GM03348 (cell line): ENCODE data around the gene GRIP1.
A peak's percentile ranks its signal among the peaks of the same experiment; 100 is the strongest.
"Not testable (repeated sequence)": the region's sequence is repeated elsewhere in the genome, so short reads cannot be mapped to it uniquely, and the experiment has no call there.

Source experiments
- DNase-seq: peaks from one replicate; pipeline ENCODE4 v3.0.0; 2012; ENCODE audit warnings: low spot score

GRIP1 gene

DNA sequence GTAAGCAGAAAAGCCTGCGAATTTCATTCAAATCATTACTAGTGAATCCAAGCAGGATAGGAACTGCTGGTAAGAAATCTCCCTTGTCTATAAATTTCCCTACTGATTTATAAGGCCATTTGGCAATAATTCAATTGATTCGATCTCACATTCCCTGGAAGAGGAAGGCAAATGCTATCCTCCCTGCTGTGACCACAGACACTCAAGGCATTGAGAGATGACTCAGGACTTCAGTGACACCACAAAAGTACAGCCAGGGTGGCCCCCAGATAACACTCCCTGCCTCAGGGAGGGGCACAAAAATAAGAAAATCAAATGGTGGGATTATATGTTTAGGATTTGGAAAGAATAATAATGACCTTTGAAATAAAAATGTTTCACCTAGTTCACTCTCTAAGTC lies 162.7 kb downstream of the GRIP1 start:
- no peak for DNase-seq

DNA sequence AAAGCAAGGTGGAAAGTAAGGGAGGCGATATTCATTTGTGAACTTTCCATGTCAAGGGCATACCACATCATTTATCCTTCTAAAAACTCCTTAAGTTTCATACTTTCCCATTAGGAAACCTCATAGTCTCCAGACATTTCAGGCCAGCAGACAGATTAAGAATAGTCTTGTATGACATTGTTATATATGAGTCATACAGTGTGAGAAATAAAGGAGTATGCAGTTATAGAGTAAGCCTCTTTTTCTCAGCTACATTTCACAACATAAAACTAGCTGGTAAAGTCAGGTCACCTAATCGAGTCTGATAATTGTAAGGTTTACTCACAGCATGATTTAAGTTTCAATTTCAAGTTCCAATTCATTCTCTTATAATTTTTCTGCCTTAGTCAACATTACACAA lies 164.3 kb downstream of the GRIP1 start:
- peak; percentile 14 for DNase-seq

DNA sequence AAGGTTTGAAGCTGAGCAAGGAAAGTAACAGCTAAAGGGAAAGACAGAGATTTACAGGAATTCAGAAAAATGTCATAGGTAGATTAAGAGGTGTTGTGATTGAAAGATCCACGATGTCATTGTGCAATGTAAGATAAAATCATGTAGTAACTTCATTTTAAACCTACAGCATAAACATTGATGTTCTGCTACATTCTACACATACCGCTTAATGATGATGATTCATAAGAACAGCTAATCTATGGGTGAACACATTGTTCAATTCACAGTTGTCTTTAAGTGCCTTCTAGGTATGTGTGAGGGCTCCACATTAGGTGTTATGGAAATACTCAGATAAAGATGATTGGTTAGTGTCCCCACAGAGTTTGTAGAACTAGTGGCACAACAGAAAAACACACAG lies 170.9 kb downstream of the GRIP1 start:
- no peak for DNase-seq

DNA sequence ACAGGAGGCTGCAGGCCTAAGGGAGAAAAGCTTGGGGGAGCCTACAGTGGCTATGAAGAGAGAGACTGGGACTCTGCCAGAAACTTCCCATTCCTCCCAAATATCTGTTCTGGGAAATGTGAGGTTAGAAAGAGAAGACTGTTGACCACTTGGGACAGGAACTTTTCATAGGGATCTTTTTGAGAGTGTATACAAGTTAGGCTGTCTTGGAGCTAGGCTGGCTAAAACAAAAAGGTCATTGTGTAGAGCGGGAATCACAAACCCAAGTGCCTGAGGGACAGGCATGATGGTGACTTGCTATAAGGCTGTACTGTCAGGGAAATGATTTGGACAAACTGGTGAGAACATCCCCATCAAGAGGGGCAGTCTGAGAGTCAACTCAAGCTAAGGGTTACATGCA lies 175.1 kb downstream of the GRIP1 start:
- no peak for DNase-seq

DNA sequence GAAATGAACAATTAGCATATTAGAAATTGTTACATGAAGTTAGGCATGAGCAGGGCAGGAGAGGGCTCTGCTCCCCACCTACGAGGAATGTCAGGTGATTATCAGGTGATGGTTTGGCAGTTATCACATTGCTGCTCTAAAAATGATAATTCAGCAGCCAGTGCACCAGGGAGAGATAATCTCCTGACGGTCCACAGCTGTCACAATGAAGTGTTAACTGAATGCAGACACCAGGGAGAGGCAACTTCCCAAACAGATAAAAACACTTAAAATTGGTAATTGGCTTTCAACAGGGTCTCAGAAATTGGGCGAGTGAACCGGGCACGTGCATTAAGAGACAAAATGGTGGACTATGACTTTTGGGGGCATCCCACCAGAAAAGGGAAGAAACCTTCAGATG lies 176.0 kb downstream of the GRIP1 start:
- no peak for DNase-seq

DNA sequence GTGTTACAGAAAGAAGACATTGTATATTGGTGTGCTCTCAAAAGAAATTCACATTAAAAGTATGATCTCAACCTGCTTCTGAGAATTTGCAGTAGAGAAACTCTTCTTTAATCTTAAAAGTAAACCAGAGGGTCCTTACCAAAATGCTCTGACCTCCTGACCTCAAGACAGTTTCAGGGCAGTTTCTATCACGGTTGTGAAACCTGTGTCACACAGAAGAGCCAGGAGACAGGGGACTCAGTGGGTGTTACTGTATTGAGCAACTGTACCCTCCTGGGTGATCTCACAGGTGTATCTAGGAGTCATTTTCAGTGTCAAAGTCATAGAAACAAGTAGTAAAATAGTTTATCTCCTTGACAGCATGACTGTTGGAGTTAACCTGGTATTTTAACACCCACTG lies 178.0 kb downstream of the GRIP1 start:
- DNase-seq = no peak

DNA sequence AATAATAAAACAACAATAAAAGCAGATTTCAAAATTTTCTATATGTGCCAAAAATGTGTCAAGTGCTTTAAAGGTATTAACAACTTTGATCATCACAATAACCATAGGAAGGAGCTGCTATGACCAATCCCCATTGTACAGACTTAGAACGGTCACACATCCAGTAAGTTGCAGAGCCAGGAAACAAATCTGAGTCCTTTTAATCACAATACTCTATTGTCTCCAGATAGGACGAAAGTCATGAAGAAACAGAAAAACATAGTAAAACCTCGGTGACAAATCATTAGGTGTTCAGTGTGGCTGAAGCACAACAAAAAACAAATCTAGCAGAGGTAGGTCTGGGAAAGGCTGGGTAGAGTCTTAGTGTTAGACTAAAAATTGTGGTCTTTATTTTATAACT lies 178.8 kb downstream of the GRIP1 start:
- no peak for DNase-seq

DNA sequence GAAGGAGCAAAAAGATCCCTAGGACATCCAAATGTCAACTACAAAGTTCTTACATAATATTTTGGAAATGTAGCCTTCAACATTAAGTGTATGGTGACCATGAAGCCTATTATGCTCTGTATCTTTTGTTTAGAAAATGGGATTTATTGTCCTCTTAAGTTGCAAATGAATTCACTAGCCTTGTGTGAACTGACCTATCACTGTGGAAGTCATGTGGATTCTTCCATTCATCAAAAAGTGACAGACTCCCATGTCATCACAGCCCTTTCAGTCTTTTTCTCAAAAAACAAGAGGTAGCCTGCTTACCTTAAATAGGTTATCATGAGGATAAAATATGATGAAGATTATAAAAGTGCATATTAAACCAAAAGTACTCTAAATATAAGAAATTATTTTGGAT lies 179.9 kb downstream of the GRIP1 start:
- DNase-seq = no peak

DNA sequence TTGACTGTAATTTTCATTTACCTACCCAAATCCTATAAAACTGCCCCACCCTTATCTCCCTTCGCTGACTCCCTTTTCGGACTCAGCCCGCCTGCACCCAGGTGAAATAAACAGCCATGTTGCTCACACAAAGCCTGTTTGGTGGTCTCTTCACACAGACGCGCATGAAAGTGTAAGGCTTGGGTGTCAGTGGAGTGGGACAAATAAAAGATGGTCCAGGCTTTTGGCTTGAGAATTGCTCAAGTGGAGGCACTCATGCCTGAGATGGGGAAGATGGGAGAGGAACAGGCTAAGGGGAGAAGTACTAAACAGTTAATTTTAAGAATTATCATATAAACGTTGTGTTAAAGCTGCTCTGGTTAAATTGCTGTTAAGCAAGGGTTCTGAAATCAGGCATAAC lies 180.8 kb downstream of the GRIP1 start:
- not testable (repeated sequence) for DNase-seq

DNA sequence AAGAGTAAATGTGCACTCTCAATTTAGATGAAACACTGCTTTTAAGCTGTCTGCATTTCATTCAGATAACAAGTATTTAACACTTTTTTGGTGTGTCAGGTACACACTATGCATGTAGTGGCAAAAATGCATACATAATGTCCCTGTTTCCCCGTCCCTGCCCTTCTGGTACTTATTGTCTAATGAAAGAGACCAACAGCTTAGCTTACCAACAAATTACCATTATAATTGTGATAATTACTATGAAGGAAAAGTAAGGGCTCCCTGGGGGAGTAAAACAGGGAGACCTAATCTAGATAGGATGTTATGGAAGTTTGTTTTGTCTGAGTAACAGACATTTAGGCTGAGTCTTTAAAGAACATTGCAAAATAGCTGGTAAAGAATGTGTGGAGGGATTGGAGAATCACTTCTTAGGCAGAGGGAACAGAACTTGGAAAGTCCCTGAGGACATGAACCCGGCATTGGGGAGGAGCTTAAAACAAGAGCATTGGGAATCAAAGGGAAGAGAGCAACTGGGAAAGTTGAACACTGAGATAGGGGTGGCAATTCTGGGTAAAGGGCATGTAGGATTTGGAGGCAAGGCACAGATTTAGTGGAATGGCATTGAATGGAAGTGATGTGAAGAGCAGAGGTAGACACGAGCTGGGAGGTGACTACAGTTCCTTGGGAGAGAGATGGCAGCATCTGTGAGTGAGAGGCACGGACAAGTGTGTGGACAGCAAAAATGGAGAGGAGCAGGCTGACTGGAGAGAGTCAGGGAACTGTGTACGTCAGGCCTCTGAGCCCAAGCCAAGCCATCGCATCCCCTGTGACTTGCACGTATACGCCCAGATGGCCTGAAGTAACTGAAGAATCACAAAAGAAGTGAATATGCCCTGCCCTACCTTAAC lies 181.6 kb downstream of the GRIP1 start:
- DNase-seq = no peak

DNA sequence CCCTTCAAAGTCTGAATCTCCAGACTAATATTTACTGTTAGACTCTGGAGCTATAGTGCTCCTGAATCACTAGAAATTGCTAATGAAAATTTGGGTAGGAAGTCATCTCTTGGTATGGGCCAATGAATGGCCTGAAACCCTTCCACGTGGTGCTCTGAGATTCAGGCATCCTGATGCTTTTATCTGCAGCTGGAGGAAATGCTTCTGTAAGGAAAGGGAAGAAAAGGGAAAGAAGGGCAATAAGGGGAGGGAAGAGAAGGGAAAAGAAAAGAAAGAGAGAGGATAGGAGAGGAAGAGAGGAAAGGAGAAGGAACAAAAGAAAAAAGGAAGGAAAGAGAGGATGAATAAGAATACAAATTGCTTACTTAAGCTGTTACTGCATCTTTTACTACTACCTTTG lies 182.3 kb downstream of the GRIP1 start:
- no peak for DNase-seq

DNA sequence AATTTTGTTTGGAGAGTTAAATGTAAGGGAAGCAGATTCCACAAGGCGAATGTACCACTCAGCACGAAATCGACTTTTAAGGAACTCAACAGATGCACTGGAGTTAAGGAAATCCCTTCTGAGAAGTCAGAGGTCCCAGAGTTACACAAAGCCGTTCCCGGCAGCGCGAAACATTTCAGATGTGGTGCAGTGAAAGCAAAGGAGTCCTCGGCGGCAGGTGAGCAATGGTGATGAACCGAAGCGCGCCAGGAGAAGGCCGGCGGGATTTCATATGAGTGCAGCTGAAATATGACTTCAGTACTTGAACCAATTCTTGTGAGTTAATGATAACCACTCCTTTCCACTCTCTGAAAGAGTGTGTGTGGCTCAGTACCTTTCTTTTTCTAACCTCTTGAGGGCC lies 183.2 kb downstream of the GRIP1 start:
- DNase-seq = no peak

DNA sequence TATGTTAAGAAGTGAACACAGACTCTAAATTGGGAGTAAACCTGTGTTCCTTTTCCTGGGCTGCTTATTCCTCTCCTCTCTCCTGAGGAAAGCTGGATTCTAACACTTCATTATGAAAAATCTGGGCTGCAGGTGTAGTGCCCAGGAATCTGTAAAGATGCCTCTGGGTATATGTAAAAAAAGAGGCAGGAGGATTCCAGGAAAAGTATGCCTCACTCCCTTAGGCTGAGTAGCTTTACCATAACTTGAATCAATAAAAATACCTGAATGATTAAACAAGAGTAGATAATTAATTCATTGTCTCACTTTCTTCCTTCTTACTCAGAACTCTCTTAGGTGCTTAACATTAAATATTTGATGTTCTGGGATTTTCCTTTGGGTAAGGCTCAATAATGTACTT lies 185.1 kb downstream of the GRIP1 start:
- no peak for DNase-seq

DNA sequence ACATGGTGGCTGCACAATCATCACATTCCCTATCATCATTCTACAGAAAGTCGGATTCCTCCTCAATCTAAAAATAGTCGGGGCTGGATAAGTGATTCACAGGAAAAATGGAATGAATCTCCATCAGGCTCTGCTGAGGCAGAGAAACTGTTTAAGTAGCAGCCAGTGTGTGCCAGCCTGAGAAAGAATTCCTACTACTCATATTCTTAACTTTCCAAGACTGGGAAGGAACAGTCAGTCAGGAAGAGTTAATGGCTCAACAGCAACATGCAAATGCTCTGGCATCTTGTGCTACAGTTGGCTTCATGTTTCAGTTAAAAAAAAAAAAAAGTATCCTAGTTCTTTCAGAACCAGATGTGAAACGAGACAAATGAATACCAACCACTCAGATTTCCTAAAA lies 187.0 kb downstream of the GRIP1 start:
- DNase-seq = no peak

DNA sequence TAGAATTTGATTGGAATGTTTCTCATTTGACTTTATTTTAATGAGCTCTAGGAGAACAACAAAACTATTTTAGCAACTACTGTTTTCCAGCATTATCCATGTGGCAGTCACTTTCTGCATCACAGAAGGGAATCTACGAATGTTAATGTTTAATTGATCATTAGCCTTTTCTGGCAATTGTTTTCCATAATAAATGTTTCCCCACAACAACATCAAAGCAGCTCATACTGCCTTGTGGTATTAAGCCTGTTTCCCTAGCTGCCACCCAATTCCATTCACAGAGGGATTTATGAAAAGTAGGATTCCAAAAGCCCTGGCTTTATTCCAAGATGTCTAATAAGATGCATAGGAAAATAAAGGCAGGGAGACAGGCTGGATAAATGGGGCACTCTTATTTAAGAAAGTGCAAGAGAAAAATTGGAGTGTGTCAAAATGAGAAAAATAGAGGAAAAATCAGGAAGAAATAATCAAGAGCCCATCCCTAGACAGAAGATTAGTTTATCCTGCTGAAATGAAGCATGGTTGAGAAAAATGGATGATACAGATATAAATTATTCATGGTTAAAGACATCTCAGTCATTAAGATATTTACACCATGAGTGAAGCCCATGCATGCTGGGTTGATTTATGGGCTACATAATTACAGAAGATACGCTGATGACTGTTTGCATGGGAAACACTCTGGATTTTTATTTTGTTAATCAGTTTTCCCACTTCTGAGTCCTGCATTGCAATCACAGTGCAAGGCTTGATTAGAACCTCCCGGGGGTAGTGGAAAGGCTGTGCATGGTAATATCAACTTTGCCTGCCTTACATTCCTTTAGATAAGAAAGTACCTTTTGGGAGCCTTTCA lies 196.3 kb downstream of the GRIP1 start:
- no peak for DNase-seq

DNA sequence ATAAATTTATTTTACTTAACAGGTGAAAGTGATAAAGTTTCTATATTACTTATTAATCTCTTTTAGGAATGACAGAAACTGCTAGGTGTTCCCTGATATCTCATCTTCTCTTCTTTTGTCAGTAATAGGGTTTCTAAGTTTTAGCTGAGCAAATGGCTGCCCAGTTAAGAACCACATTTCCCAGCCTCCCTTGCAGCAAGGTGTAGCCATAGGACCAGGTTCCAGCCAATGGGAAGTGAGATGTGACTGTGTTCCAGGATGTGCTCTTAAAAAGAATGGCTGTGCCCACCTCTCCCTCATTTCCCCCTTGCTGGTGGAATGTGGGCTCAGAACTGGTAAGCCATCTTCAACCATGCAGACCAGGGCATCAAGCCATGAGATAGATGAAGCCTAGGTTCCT lies 210.9 kb downstream of the GRIP1 start:
- DNase-seq = no peak

DNA sequence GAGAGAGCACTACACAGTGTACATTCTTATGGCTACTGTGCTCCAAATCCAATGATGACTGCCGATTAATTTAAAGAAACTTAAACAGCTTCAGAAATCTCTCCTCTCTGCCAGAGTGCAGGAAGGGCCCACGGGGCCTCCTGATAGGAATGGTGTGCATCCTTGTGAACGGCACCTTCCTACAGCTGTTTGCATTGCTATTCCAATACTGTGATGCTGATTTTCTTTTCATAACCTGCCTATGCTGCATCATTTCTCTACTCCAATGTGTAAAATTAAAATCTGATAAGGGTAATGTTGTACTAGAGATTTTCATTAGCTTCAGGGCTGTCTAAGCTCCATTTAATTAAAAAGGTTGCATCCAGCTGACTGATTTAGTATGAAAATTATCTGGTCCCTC lies 217.5 kb downstream of the GRIP1 start:
- DNase-seq = no peak

DNA sequence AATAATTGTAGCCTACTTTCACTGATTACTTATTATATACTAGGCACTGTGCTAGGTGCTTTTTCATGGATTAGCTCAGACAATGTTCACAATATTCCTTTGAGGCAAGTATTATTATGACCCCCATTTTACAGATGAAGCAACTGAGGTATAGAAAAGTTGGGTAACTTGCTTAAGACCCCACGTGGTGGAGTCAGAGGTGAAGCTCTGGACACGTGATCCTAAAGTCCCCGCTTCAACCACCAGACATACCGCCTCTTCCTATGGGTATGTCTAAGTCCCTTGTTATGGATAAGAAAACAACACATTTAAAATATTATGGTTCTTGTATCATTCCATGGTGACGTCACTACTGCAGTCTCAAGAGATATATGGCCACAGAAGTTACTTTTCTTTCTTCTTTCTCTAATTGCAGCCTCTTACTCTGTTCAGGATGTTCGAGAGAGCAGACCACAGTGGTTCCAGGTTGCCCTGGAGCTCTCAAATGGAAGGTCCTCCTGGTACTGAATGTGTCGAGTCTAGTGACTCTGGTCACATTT lies 218.9 kb downstream of the GRIP1 start:
- no peak for DNase-seq

DNA sequence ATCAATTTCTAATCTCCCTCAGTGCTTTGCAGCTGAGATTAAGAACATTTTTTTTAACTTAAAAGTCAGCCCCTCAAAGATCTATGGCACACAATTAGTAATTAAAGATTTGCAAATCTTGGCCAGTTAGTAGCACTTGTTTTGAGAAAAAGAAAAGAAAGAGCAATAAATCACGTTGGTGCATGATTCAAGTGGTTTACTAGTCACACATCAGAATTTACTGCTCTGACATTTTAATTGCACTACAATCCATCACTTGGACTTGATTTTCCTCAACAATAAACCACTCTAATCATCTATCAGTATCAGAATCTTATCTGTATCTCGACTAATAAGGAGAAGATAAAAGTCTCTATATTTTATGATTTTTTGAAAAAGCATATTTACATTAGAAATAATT lies 222.3 kb downstream of the GRIP1 start:
- DNase-seq = no peak

DNA sequence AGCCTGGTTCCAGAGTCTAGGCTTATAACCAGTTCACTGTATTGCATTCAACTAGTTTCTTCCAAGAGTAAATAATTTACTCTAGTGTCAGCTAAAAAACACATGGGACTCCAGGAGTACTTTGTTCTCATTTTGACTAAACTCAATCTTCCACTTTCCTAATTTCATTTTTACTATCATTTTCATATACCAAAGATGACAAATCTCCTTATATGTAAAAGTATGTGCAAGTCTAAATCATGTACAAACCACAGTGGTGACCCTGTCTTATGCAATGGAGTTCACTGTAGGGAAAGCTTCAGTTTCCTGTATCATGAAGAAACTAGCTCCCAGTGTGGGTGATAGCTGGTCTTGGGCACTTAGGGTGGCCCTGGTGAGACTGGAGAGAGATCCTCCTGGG lies 225.0 kb downstream of the GRIP1 start:
- no peak for DNase-seq

DNA sequence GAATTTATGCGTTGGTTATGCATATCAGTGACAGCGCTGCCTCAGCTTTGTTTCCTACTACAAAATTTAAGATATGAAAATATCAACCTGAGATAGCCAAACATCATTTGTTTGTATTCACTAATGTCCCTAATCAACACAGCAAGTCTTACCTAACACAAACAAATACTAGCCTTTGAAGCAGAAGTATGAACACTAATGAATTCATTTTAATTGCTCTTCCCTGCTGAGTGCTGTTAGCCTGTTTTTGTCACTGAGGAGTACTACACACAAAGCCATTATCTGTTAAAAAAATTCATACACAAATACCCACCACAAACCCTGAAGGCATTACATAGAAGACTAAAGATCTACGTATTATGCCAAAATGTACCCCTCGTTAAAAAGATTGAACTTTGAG lies 225.8 kb downstream of the GRIP1 start:
- no peak for DNase-seq

DNA sequence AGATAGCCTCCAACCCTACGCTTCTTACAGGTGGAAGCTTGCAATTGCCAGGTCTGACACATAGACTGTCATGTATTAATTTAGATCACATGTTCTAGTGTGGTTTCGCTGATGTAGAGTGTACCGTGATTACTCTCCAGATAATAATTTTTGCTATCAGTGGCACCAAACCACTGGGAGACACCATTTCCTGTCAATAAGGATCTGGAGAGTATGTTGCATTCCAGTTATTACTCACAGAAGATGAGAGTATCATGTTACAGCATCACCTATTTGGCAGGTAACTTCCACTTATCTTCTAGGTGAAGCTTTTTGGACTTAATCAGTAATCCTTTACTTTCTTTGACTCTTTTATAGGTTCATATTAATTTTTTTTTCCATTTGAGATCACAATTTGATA lies 229.3 kb downstream of the GRIP1 start:
- no peak for DNase-seq

DNA sequence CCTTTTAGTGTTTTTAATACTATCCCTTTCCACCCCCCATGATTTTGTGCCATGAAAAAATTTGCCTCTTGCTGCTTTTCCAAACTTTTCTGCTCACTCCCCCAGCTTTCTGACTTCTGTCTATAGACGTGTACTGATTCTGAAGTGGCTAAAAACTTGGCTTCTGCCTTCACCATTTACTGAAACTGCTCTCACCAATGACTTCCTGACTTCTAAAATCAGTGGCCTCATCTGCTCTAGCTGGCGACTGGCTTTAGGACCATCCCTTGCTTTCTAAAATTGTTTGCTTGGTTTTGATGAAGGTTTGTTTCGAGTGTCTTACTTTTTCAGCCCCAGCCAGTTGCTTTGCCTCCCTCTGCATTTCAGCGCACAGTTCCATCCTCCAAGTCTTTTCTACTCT lies 231.2 kb downstream of the GRIP1 start:
- DNase-seq = no peak
